GM12878 (cell line): ENCODE measurements around the gene HS3ST1. TPM values are rescaled to one million over a fixed set of nuclear protein-coding genes. Genes with fewer than 3 reads are reported as not detected.

ENCODE experiments used
- ATAC-seq: fragments of 200-7000 bp; cut with Tn5 transposase; 3 replicates; pipeline ENCODE4 v1.9.1; 2020; ENCODE audit warnings: mild to moderate bottlenecking, moderate library complexity
- BruUV-seq: library from RNA; stranded (reverse); fragments of 400-500 nt; replicated peaks from 2 replicates; lab custom pipeline; 2021; lab: Mats Ljungman, UMichigan
- CTCF ChIA-PET: fragments of 300-600 bp; sonication (Branson Sonifier 250); formaldehyde crosslinking; extraction: SDS; loops from one replicate; lab custom pipeline; 2021; ENCODE audit warnings: inconsistent platforms; lab: Yijun Ruan, JAX
- POLR2A ChIA-PET: fragments of 350-600 bp; formaldehyde crosslinking; extraction: SDS; loops from one replicate; lab custom pipeline; 2021; ENCODE audit warnings: inconsistent platforms; lab: Charles Lee
- RAD21 ChIA-PET: fragments of 300-600 bp; sonication (Branson Sonifier 250); formaldehyde crosslinking; loops from one replicate; lab custom pipeline; 2023; ENCODE audit warnings: antibody characterized with exemption; ENCODE audit not compliant: unreplicated experiment; lab: Charles Lee
- SMC1A ChIA-PET: fragments of 300-600 bp; sonication (Branson Sonifier 250); formaldehyde crosslinking; loops from one replicate; lab custom pipeline; 2023; ENCODE audit not compliant: unreplicated experiment, uncharacterized antibody; lab: Charles Lee
- DNase-seq: peaks from one replicate; pipeline ENCODE4 v3.0.0-alpha.2; 2011; ENCODE audit warnings: low read depth, low spot score
- FAIRE-seq: peaks from 3 replicates; lab custom pipeline; 2011; peaks lifted over from hg19 to GRCh38; lab: Jason Lieb, UNC
- H2AFZ ChIP-seq: 2 replicates; pipeline ENCODE4 v1.6.0; 2011; ENCODE audit warnings: low read depth, low read length, control low read depth; ENCODE audit not compliant: control insufficient read depth
- H3K27ac ChIP-seq: 2 replicates; pipeline ENCODE4 v1.5.1; 2011; ENCODE audit warnings: control low read depth; ENCODE audit not compliant: control insufficient read depth, insufficient read depth
- H3K27me3 ChIP-seq, 2 experiments: replicated peaks in 1 of 2; 2 replicates each; pipeline versions ENCODE4 v1.6.0 to v1.6.1; 2011; ENCODE audit warnings: low read length in 1 of 2; ENCODE audit not compliant: control insufficient read depth in 2 of 2, insufficient read depth in 2 of 2
- H3K36me3 ChIP-seq, 2 experiments: 2 replicates each; pipeline ENCODE4 v1.5.1; 2011; ENCODE audit warnings: low read length in 1 of 2; ENCODE audit not compliant: control insufficient read depth in 2 of 2, insufficient read depth in 2 of 2
- H3K4me1 ChIP-seq: 2 replicates; pipeline ENCODE4 v1.6.1; 2011; ENCODE audit warnings: mild to moderate bottlenecking, low read length, moderate library complexity, mixed read lengths; ENCODE audit not compliant: control insufficient read depth, insufficient read depth
- H3K4me2 ChIP-seq: 2 replicates; pipeline ENCODE4 v1.6.0; 2011; ENCODE audit warnings: control low read depth; ENCODE audit not compliant: control insufficient read depth, insufficient read depth
- H3K4me3 ChIP-seq: fragments of 200-600 bp; sonication (generic); 2 replicates; pipeline ENCODE4 v1.5.1; 2016
- H3K79me2 ChIP-seq: 2 replicates; pipeline ENCODE4 v1.6.0; 2011; ENCODE audit warnings: low read length; ENCODE audit not compliant: control insufficient read depth, insufficient read depth
- H3K9ac ChIP-seq: 2 replicates; pipeline ENCODE4 v1.8.0; 2011; ENCODE audit warnings: low read length, control low read depth, mixed read lengths; ENCODE audit not compliant: control insufficient read depth, insufficient read depth
- H3K9me3 ChIP-seq: replicated peaks from 3 replicates; pipeline ENCODE4 v1.5.1; 2011; ENCODE audit warnings: mild to moderate bottlenecking, low read length; ENCODE audit not compliant: control insufficient read depth, insufficient read depth
- H4K20me1 ChIP-seq: 2 replicates; pipeline ENCODE4 v1.6.0; 2011; ENCODE audit not compliant: control insufficient read depth, insufficient read depth
- HDAC6 ChIP-seq: fragments of 200-600 bp; sonication (generic); IDR thresholded peaks from one replicate; pipeline ENCODE4 v1.8.0; 2017; ENCODE audit warnings: antibody characterized with exemption; ENCODE audit not compliant: unreplicated experiment
- HDGF ChIP-seq: fragments of 450-650 bp; IDR thresholded peaks from 2 replicates; pipeline ENCODE4 v1.6.1; 2016; ENCODE audit warnings: antibody characterized with exemption
- MTA3 ChIP-seq: IDR thresholded peaks from 2 replicates; pipeline ENCODE4 v1.6.1; 2012; ENCODE audit warnings: low read length, inconsistent platforms, borderline replicate concordance
- MXI1 ChIP-seq: fragments of 150-350 bp; IDR thresholded peaks from 2 replicates; pipeline ENCODE4 v1.6.1; 2011; ENCODE audit warnings: low read depth, mild to moderate bottlenecking, inconsistent platforms, low read length, improper control_type of control experiment
- NRF1 ChIP-seq: conservative IDR thresholded peaks from 2 replicates; pipeline ENCODE4 v1.6.1; 2011; ENCODE audit warnings: mild to moderate bottlenecking, low read depth, low read length, improper control_type of control experiment
- PML ChIP-seq: IDR thresholded peaks from 2 replicates; pipeline ENCODE4 v1.6.1; 2012; ENCODE audit warnings: low read length, inconsistent platforms
- POLR2A ChIP-seq: IDR thresholded peaks from 2 replicates; pipeline ENCODE4 v1.6.1; 2011; ENCODE audit warnings: low read depth, mild to moderate bottlenecking, low read length
- POU2F2 ChIP-seq: IDR thresholded peaks from 3 replicates; pipeline ENCODE4 v1.6.1; 2011; ENCODE audit warnings: low read depth, mild to moderate bottlenecking, low read length, borderline replicate concordance
- SMAD1 ChIP-seq: fragments of 450-650 bp; IDR thresholded peaks from 2 replicates; pipeline ENCODE4 v1.6.1; 2018; ENCODE audit warnings: mild to moderate bottlenecking, low read depth; ENCODE audit not compliant: partially characterized antibody
- SMC3 ChIP-seq: IDR thresholded peaks from 2 replicates; pipeline ENCODE4 v1.6.1; 2011; ENCODE audit warnings: low read length, improper control_type of control experiment, borderline replicate concordance
- STAT1 ChIP-seq: fragments of 450-650 bp; conservative IDR thresholded peaks from 2 replicates; pipeline ENCODE4 v1.6.1; 2014; ENCODE audit warnings: antibody characterized with exemption, mild to moderate bottlenecking
- STAT3 ChIP-seq: IDR thresholded peaks from 2 replicates; pipeline ENCODE4 v1.6.1; 2011; ENCODE audit warnings: low read depth, low read length, improper control_type of control experiment
- TARDBP ChIP-seq: IDR thresholded peaks from 2 replicates; pipeline ENCODE4 v1.6.1; 2016; ENCODE audit warnings: borderline replicate concordance
- TCF7 ChIP-seq: IDR thresholded peaks from 2 replicates; pipeline ENCODE4 v1.6.1; 2014; ENCODE audit warnings: antibody characterized with exemption, borderline replicate concordance
- ZNF207 ChIP-seq: fragments of 450-650 bp; IDR thresholded peaks from 2 replicates; pipeline ENCODE4 v1.6.1; 2014; ENCODE audit warnings: antibody characterized with exemption, mild to moderate bottlenecking, borderline replicate concordance
- WGBS: methylation state at CpG from one replicate; pipeline ENCODE4 v1.1.6; 2016; ENCODE audit warnings: low lambda C conversion rate; ENCODE audit not compliant: insufficient replicate concordance, insufficient coverage; ENCODE audit errors: missing lambda C conversion rate; 5-methylcytosine and 5-hydroxymethylcytosine counted together
- in situ Hi-C: fragments of 300-500 bp; cut with MboI; formaldehyde crosslinking; loops from 9 replicates; pipeline ENCODE4 v1.14.3; 2018; ENCODE audit warnings: mixed read lengths
- intact Hi-C: fragments of 100-400 bp; cut with micrococcal nuclease; formaldehyde crosslinking; loops from one replicate; pipeline ENCODE4 v1.14.2; 2022; ENCODE audit not compliant: unreplicated experiment
- polyA plus RNA-seq, 11 experiments: library from polyadenylated mRNA; depleted of rRNA in 4 of 11; unstranded in 6 of 11; stranded (reverse) in 5 of 11; fragments of >200 nt; fragmentation: Nextera tagmentation in 4 of 11; fragmentation: Illumina TruSeq in 1 of 11; extraction: Ambion mirVana in 4 of 11; extraction: Trizol in 1 of 11; gene quantifications; 1 replicate in 1 of 11; 2 replicates in 10 of 11; pipeline versions ENCODE4 v1.2.1 to v1.2.3, GENCODE V29; 2011 to 2016; ENCODE audit warnings: inconsistent platforms in 2 of 11, missing spikeins in 2 of 11, low read depth in 1 of 11
- total RNA-seq, 4 experiments: library from RNA; depleted of rRNA in 3 of 4; stranded (reverse); fragments of >200 nt in 3 of 4; fragmentation: Illumina TruSeq in 1 of 4; extraction: Trizol in 1 of 4; gene quantifications; 2 replicates each; pipeline versions ENCODE4 v1.2.1 to v1.2.3, GENCODE V29; 2013 to 2021
- TF ChIP-seq, protein P1 (sequence below): IDR thresholded peaks from 2 replicates; pipeline ENCODE4 v1.6.1; 2011; ENCODE audit warnings: low read depth, low read length, improper control_type of control experiment, borderline replicate concordance
- TF ChIP-seq, protein P2 (sequence below): IDR thresholded peaks from 2 replicates; pipeline ENCODE4 v1.6.1; 2012; ENCODE audit warnings: low read depth, low read length, improper control_type of control experiment

The HS3ST1 gene
- total and polyA plus RNA-seq, 10 of the 15 experiments (the other 5 are each of a cell fraction or from before 2014, with no cell fraction given), result 0.03 to 0.65 (median 0.13) TPM

DNA sequence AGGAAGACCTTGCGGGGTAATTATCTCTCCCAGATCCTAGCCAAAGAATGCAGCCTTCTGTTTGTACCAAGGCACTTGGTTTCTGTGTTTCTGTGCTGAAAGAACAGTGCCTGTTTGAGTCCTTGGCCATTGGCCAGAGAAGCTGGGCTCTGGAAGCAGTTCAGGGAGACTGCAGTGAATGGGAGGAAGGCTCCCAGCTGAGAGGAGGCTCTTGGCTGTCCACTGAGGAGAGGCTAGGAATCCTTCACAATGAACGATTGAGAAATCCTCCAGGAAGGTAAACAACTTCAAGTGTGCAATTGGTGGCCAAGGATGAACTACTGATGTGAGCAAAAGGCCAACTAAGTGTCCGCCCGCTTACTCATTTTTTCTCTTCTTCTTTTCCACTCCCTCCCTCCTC, 61.3 kb downstream of the HS3ST1 start:
- no peaks in the 10 kb centered on the region for H4K20me1 ChIP-seq
- POLR2A ChIA-PET, result no interaction called here
- SMC1A ChIA-PET, result no interaction called here
- CTCF ChIA-PET, result no interaction called here
- H3K27ac ChIP-seq, result no peak overlapping the region
- RAD21 ChIA-PET, result no interaction called here
- 66% methylated on average over 4 of the region's 4 CpGs for WGBS
- BruUV-seq, result no TSS peak
- in situ Hi-C loops (no loop called here), intact Hi-C loops (no loop called here)
- H3K4me1 ChIP-seq, result no peaks in the 10 kb centered on the region
- H3K9me3 ChIP-seq, result no peaks in the 10 kb centered on the region; the same call in 2 of the 3 replicates
- H2AFZ ChIP-seq, result no peak overlapping the region
- no peaks in the 10 kb centered on the region for H3K79me2 ChIP-seq
- ATAC-seq, result no peak
- no peaks in the 10 kb centered on the region; a peak in 1 of 4 replicates for H3K27me3 ChIP-seq
- H3K9ac ChIP-seq, result no peak overlapping the region
- H3K4me2 ChIP-seq, result no peak overlapping the region
- no peak for TF ChIP-seq MXI1
- TF ChIP-seq STAT1, result no peak
- TF ChIP-seq POLR2A, result no peak
- TF ChIP-seq, protein P1, sequence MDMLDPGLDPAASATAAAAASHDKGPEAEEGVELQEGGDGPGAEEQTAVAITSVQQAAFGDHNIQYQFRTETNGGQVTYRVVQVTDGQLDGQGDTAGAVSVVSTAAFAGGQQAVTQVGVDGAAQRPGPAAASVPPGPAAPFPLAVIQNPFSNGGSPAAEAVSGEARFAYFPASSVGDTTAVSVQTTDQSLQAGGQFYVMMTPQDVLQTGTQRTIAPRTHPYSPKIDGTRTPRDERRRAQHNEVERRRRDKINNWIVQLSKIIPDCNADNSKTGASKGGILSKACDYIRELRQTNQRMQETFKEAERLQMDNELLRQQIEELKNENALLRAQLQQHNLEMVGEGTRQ, result no peak
- TF ChIP-seq POU2F2, result no peak
- H3K4me3 ChIP-seq, result no peak overlapping the region
- DNase-seq, result no peak
- H3K36me3 ChIP-seq, result no peaks in the 10 kb centered on the region
- no peak for FAIRE-seq

DNA sequence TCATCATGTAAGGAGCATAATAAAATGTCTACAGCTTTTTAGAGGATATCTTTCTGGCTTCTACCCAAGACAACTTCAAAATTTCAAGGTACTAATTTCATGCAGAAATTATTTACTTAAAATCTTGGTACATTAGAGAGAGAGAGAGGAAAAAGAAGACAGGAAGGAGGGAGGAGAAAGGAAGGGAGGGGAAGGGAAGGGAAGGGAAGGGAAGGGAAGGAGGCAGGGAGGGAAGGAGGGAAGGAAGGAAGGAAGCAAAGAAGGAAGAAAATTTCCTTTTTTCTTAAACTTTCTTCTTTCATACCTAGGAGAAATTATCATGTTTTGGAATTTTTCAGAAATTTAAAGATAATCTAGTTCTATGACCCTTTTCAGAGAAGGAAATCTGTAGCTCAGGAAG, 61.8 kb downstream of the HS3ST1 start:
- intact Hi-C loops, result no loop called here
- ATAC-seq (no peak), DNase-seq (no peak), FAIRE-seq (no peak)
- ChIA-PET CTCF (interaction anchor here (1.1 kb wide), 1 partner anchor 38 kb away, joined by 3 read pairs; no protein-coding TSS in a partner anchor), RAD21 (no interaction called here), POLR2A (no interaction called here), SMC1A (no interaction called here)
- in situ Hi-C loops, result no loop called here
- H3K27me3 ChIP-seq, result no peaks in the 10 kb centered on the region; a peak in 1 of 4 replicates
- no peak overlapping the region for H3K27ac ChIP-seq
- no peaks in the 10 kb centered on the region for H4K20me1 ChIP-seq
- no TSS peak for BruUV-seq
- H3K4me1 ChIP-seq, result no peaks in the 10 kb centered on the region
- H3K9ac ChIP-seq, result no peak overlapping the region
- H3K4me2 ChIP-seq, result no peak overlapping the region
- H2AFZ ChIP-seq, result no peak overlapping the region
- no peak overlapping the region for H3K4me3 ChIP-seq
- H3K9me3 ChIP-seq, result no peaks in the 10 kb centered on the region; the same call in 2 of the 3 replicates
- H3K36me3 ChIP-seq, result no peaks in the 10 kb centered on the region
- TF ChIP-seq HDAC6 (no peak), NRF1 (no peak), PML (no peak), TCF7 (no peak), SMAD1 (no peak), MTA3 (no peak), ZNF207 (no peak), HDGF (no peak), TARDBP (no peak), POLR2A (no peak), STAT3 (no peak), SMC3 (no peak)
- TF ChIP-seq, protein P1, result no peak
- TF ChIP-seq, protein P2, sequence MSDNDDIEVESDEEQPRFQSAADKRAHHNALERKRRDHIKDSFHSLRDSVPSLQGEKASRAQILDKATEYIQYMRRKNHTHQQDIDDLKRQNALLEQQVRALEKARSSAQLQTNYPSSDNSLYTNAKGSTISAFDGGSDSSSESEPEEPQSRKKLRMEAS, result no peak
- TF ChIP-seq, all 136 proteins: peak for 0
- no peaks in the 10 kb centered on the region for H3K79me2 ChIP-seq
